Glutamatergic neuron (in vitro differentiated cells): ENCODE data around the gene CYP4A11. TPM values are rescaled to one million over a fixed set of nuclear protein-coding genes. Genes with fewer than 3 reads are reported as not detected.
"Not testable (repeated sequence)": the region's sequence is repeated elsewhere in the genome, so short reads cannot be mapped to it uniquely, and the experiment has no call there.

ENCODE experiments used
- DNase-seq: peaks from one replicate; pipeline ENCODE4 v3.0.0; 2022
- H3K27ac Mint-ChIP-seq: one replicate; pipeline ENCODE4 v1.8.0; 2020; ENCODE audit warnings: mild to moderate bottlenecking, mixed read lengths, inconsistent platforms; ENCODE audit not compliant: unreplicated experiment
- H3K27me3 Mint-ChIP-seq: one replicate; pipeline ENCODE4 v1.8.0; 2020; ENCODE audit warnings: mild to moderate bottlenecking, moderate library complexity, mixed read lengths, inconsistent platforms; ENCODE audit not compliant: unreplicated experiment
- H3K36me3 Mint-ChIP-seq: one replicate; pipeline ENCODE4 v1.8.0; 2020; ENCODE audit warnings: mild to moderate bottlenecking, mixed read lengths, inconsistent platforms; ENCODE audit not compliant: unreplicated experiment
- H3K4me1 Mint-ChIP-seq: one replicate; pipeline ENCODE4 v1.8.0; 2020; ENCODE audit warnings: mild to moderate bottlenecking, low read depth, mixed read lengths, inconsistent platforms; ENCODE audit not compliant: unreplicated experiment
- H3K4me3 Mint-ChIP-seq: one replicate; pipeline ENCODE4 v1.8.0; 2020; ENCODE audit warnings: mild to moderate bottlenecking, mixed read lengths, inconsistent platforms; ENCODE audit not compliant: unreplicated experiment
- H3K9me3 Mint-ChIP-seq: one replicate; pipeline ENCODE4 v1.8.0; 2020; ENCODE audit warnings: mild to moderate bottlenecking, moderate library complexity, mixed read lengths, inconsistent platforms; ENCODE audit not compliant: unreplicated experiment
- CTCF ChIP-seq: fragments of 200-600 bp; sonication (generic); IDR thresholded peaks from one replicate; pipeline ENCODE4 v1.5.0; 2021; ENCODE audit not compliant: partially characterized antibody, unreplicated experiment
- total RNA-seq: library from RNA; stranded (reverse); fragmentation: NEBNext Ultra II Directional; extraction: Animal tissue kit (Norgen Biotek cat#: 25700); gene quantifications from one replicate; pipeline ENCODE4 v1.2.1, GENCODE V29; 2021; ENCODE audit not compliant: unreplicated experiment

CYP4A11 gene
- total RNA-seq, 1 donor from 2014 or later: 0.71 TPM

- Mint-ChIP-seq H3K27ac (no peak overlapping the region), H3K4me1 (no peaks in the 10 kb centered on the region), H3K27me3 (peaks cover 5% of the 10 kb centered on the region), H3K4me3 (no peak overlapping the region), H3K36me3 (peaks cover under 1% of the 10 kb centered on the region), H3K9me3 (no peaks in the 10 kb centered on the region)
- DNase-seq: no peak
- TF ChIP-seq CTCF: no peak
These were observed 19.9 kb upstream of the CYP4A11 start for GRCh38 chr1:46961066-46961758.

GRCh38 chr1:46960250-46960649, 19.0 kb upstream of the CYP4A11 start:
- H3K9me3 Mint-ChIP-seq: no peaks in the 10 kb centered on the region
- no peak overlapping the region for H3K27ac Mint-ChIP-seq
- H3K4me3 Mint-ChIP-seq: no peak overlapping the region
- H3K4me1 Mint-ChIP-seq: no peaks in the 10 kb centered on the region
- no peak for TF ChIP-seq CTCF
- no peaks in the 10 kb centered on the region for H3K36me3 Mint-ChIP-seq
- peaks cover 5% of the 10 kb centered on the region for H3K27me3 Mint-ChIP-seq
- DNase-seq: no peak

GRCh38 chr1:46955116-46955515, 13.8 kb upstream of the CYP4A11 start:
- not testable (repeated sequence) for H3K27me3 Mint-ChIP-seq, H3K9me3 Mint-ChIP-seq, H3K4me3 Mint-ChIP-seq, H3K27ac Mint-ChIP-seq, H3K4me1 Mint-ChIP-seq, DNase-seq, H3K36me3 Mint-ChIP-seq

GRCh38 chr1:46953847-46954246, 12.6 kb upstream of the CYP4A11 start:
- H3K36me3 Mint-ChIP-seq, H3K27ac Mint-ChIP-seq: not testable (repeated sequence)

GRCh38 chr1:46949417-46949666, 8.1 kb upstream of the CYP4A11 start:
- not testable (repeated sequence) for H3K9me3 Mint-ChIP-seq, H3K4me1 Mint-ChIP-seq, DNase-seq, H3K36me3 Mint-ChIP-seq, H3K4me3 Mint-ChIP-seq, H3K27ac Mint-ChIP-seq, H3K27me3 Mint-ChIP-seq

More at GRCh38 chr1:46953847-46954246, 12.6 kb upstream of the CYP4A11 start:
- H3K4me3 Mint-ChIP-seq, H3K27me3 Mint-ChIP-seq, H3K9me3 Mint-ChIP-seq, DNase-seq, H3K4me1 Mint-ChIP-seq: not testable (repeated sequence)

GRCh38 chr1:46948629-46949416, 7.5 kb upstream of the CYP4A11 start:
- no peaks in the 10 kb centered on the region for H3K4me1 Mint-ChIP-seq
- H3K27me3 Mint-ChIP-seq: peaks cover 4% of the 10 kb centered on the region
- no peaks in the 10 kb centered on the region for H3K36me3 Mint-ChIP-seq
- H3K9me3 Mint-ChIP-seq: no peaks in the 10 kb centered on the region
- TF ChIP-seq CTCF: no peak
- H3K27ac Mint-ChIP-seq: no peak overlapping the region
- DNase-seq: no peak
- H3K4me3 Mint-ChIP-seq: no peak overlapping the region

GRCh38 chr1:46947706-46948105, 6.4 kb upstream of the CYP4A11 start:
- not testable (repeated sequence) for H3K36me3 Mint-ChIP-seq, H3K27ac Mint-ChIP-seq, H3K4me3 Mint-ChIP-seq

More at GRCh38 chr1:46947706-46948105, 6.4 kb upstream of the CYP4A11 start:
- DNase-seq, H3K4me1 Mint-ChIP-seq, H3K27me3 Mint-ChIP-seq, H3K9me3 Mint-ChIP-seq: not testable (repeated sequence)
